ENCODE measurements around the gene JARID2.

DNA sequence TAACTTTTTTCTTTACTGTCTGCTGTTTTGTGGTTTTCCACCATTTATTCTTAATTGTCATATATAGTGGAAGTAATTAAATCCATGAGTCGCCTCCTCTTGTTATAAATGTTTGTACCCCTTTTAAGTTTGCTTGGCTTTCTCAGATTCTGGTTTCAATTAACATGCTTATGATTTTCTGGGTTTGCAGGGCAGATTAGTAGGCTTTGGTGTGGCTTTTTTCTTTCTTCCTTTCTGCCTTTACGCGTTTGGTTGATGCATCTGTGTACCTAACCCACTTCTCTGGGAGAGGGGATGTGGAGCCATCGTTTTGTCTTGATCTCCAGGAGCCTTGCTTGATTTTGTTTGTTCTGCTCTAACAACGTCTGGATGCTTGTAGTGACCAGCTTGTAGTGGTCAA, 100.4 kb downstream of the JARID2 start:
- TF ChIP-seq CTCF (IDR thresholded peaks at IDR 0.05; ENCODE audit: low read length) (no peak), EZH2phosphoT487 (IDR thresholded peaks at IDR 0.05; ENCODE audit: low read length) (no peak), EZH2 (optimal IDR thresholded peaks at IDR 0.05; ENCODE audit: low read depth, low read length) (no peak)
